IMR-90 (cell line): ENCODE measurements around the gene TTLL12. TPM values are rescaled to one million over a fixed set of nuclear protein-coding genes. Genes with fewer than 3 reads are reported as not detected.

Experiments
- ATAC-seq: fragments of 200-7000 bp; cut with Tn5 transposase; 2 replicates; pipeline ENCODE4 v1.9.1; 2020; ENCODE audit warnings: low read depth, mild to moderate bottlenecking, moderate library complexity
- BruUV-seq: library from RNA; stranded (reverse); fragments of 400-500 nt; replicated peaks from 2 replicates; lab custom pipeline; 2021; lab: Mats Ljungman, UMichigan
- CTCF ChIA-PET: fragments of 300-600 bp; formaldehyde crosslinking; extraction: SDS; loops from one replicate; lab custom pipeline; 2021; ENCODE audit warnings: antibody characterized with exemption; lab: Yijun Ruan, JAX
- POLR2A ChIA-PET: fragments of 300-600 bp; sonication (Branson Sonifier 250); formaldehyde crosslinking; loops from one replicate; lab custom pipeline; 2022; ENCODE audit warnings: antibody characterized with exemption; ENCODE audit not compliant: unreplicated experiment; lab: Charles Lee
- DNase-seq: peaks from one replicate; pipeline ENCODE4 v3.0.0; 2013
- H2AFZ ChIP-seq: replicated peaks from 2 replicates; pipeline ENCODE3; 2013; ENCODE audit warnings: low read length, mild to moderate bottlenecking; ENCODE audit not compliant: poor library complexity
- H2AK5ac ChIP-seq: 2 replicates; pipeline ENCODE4 v1.6.1; 2013; ENCODE audit warnings: low read depth, low read length, inconsistent platforms
- H2AK9ac ChIP-seq: replicated peaks from 2 replicates; pipeline ENCODE3; 2013; ENCODE audit warnings: mild to moderate bottlenecking, low read depth, low read length, moderate library complexity; ENCODE audit not compliant: poor library complexity
- H2BK120ac ChIP-seq: 2 replicates; pipeline ENCODE4 v1.6.1; 2013; ENCODE audit warnings: low read depth, low read length, inconsistent platforms
- H2BK15ac ChIP-seq: 3 replicates; pipeline ENCODE4 v1.6.1; 2013; ENCODE audit warnings: low read depth, low read length, inconsistent platforms
- H2BK20ac ChIP-seq: 2 replicates; pipeline ENCODE4 v1.6.1; 2013; ENCODE audit warnings: low read depth, mild to moderate bottlenecking, inconsistent platforms, low read length, moderate library complexity
- H2BK5ac ChIP-seq: 2 replicates; pipeline ENCODE4 v1.6.1; 2013; ENCODE audit warnings: mild to moderate bottlenecking, low read depth, low read length, inconsistent platforms; ENCODE audit not compliant: poor library complexity, severe bottlenecking
- H3K14ac ChIP-seq: replicated peaks from 2 replicates; pipeline ENCODE4 v1.6.1; 2013; ENCODE audit warnings: low read depth, low read length, inconsistent platforms
- H3K18ac ChIP-seq: 2 replicates; pipeline ENCODE4 v1.6.1; 2013; ENCODE audit warnings: low read depth, low read length, control low read depth
- H3K23ac ChIP-seq: 2 replicates; pipeline ENCODE4 v1.6.1; 2013; ENCODE audit warnings: low read depth, low read length, inconsistent platforms
- H3K27ac ChIP-seq: 2 replicates; pipeline ENCODE4 v1.5.1; 2013; ENCODE audit warnings: mild to moderate bottlenecking, control low read depth, low read length; ENCODE audit not compliant: insufficient read depth
- H3K27me3 ChIP-seq: 2 replicates; pipeline ENCODE4 v1.6.1; 2013; ENCODE audit warnings: low read length; ENCODE audit not compliant: control insufficient read depth, insufficient read depth
- H3K36me3 ChIP-seq: 2 replicates; pipeline ENCODE4 v1.6.1; 2013; ENCODE audit warnings: low read length, mixed read lengths; ENCODE audit not compliant: control insufficient read depth, insufficient read depth
- H3K4ac ChIP-seq: 2 replicates; pipeline ENCODE4 v1.6.1; 2013; ENCODE audit warnings: low read depth, low read length, inconsistent platforms
- H3K4me1 ChIP-seq: 2 replicates; pipeline ENCODE4 v1.6.1; 2013; ENCODE audit warnings: low read length, mixed read lengths; ENCODE audit not compliant: control insufficient read depth, insufficient read depth
- H3K4me2 ChIP-seq: 2 replicates; pipeline ENCODE4 v1.6.1; 2013; ENCODE audit warnings: low read depth, mild to moderate bottlenecking, control low read depth, low read length, moderate library complexity
- H3K4me3 ChIP-seq: 2 replicates; pipeline ENCODE4 v1.5.1; 2013; ENCODE audit warnings: low read depth, mild to moderate bottlenecking, control low read depth, low read length, moderate library complexity; ENCODE audit not compliant: insufficient read depth
- H3K56ac ChIP-seq: 2 replicates; pipeline ENCODE4 v1.6.1; 2013; ENCODE audit warnings: low read length, inconsistent platforms; ENCODE audit not compliant: insufficient read depth; ENCODE audit errors: extremely low read depth
- H3K79me1 ChIP-seq, 2 experiments: 2 replicates each; pipeline ENCODE4 v1.6.1; 2013; ENCODE audit warnings: low read length in 2 of 2, inconsistent platforms in 1 of 2, low read depth in 1 of 2
- H3K9ac ChIP-seq: 2 replicates; pipeline ENCODE4 v1.6.1; 2013; ENCODE audit warnings: low read depth, low read length, control low read depth
- H3K9me1 ChIP-seq: 2 replicates; pipeline ENCODE4 v1.6.1; 2013; ENCODE audit warnings: low read length, inconsistent platforms; ENCODE audit not compliant: insufficient read depth
- H3K9me3 ChIP-seq: 2 replicates; pipeline ENCODE4 v1.6.1; 2013; ENCODE audit warnings: low read length; ENCODE audit not compliant: control insufficient read depth, insufficient read depth
- H4K20me1 ChIP-seq: 2 replicates; pipeline ENCODE4 v1.6.1; 2013; ENCODE audit warnings: low read length, inconsistent platforms; ENCODE audit not compliant: insufficient read depth
- H4K5ac ChIP-seq: 2 replicates; pipeline ENCODE4 v1.6.1; 2013; ENCODE audit warnings: mild to moderate bottlenecking, low read depth, low read length, control low read depth
- H4K8ac ChIP-seq, 2 experiments: 2 replicates each; pipeline ENCODE4 v1.6.1; 2013; ENCODE audit warnings: low read depth in 2 of 2, low read length in 2 of 2, control low read depth in 1 of 2, inconsistent platforms in 1 of 2
- H4K91ac ChIP-seq: 2 replicates; pipeline ENCODE4 v1.6.1; 2013; ENCODE audit warnings: low read depth, low read length, inconsistent platforms; ENCODE audit not compliant: insufficient read depth
- FOS ChIP-seq: fragments of 150-350 bp; IDR thresholded peaks from 2 replicates; pipeline ENCODE4 v1.6.1; 2016; ENCODE audit warnings: low read depth, low read length
- WGBS, 2 experiments: methylation state at CpG; one replicate each; pipeline versions ENCODE4 v1.1.5 to v1.1.7; 2013; ENCODE audit warnings: missing lambda C conversion rate in 2 of 2; ENCODE audit not compliant: insufficient read length in 1 of 2; ENCODE audit errors: extremely low coverage in 2 of 2; 5-methylcytosine and 5-hydroxymethylcytosine counted together
- dilution Hi-C: fragments of 300-500 bp; cut with HindIII; formaldehyde crosslinking; loops from one replicate; pipeline ENCODE4 v1.14.3; 2018; ENCODE audit warnings: low sequenced_read_pairs; ENCODE audit not compliant: unreplicated experiment
- in situ Hi-C: fragments of 300-500 bp; cut with MboI; formaldehyde crosslinking; loops from 3 replicates; pipeline ENCODE4 v1.14.3; 2019; ENCODE audit warnings: low sequenced_read_pairs, inconsistent platforms, mixed read lengths
- intact Hi-C: fragments of 100-400 bp; cut with micrococcal nuclease; formaldehyde crosslinking; loops from 2 replicates; pipeline ENCODE4 v1.10.0; 2022
- polyA plus RNA-seq, 3 experiments: library from polyadenylated mRNA; depleted of rRNA; stranded (reverse); fragments of >200 nt; gene quantifications; 2 replicates each; pipeline ENCODE4 v1.2.3, GENCODE V29; 2012; ENCODE audit warnings: low replicate concordance in 1 of 3
- total RNA-seq: library from RNA; depleted of rRNA; stranded (reverse); fragments of >200 nt; gene quantifications from 2 replicates; pipeline ENCODE4 v1.2.3, GENCODE V29; 2012

Gene TTLL12
- total and polyA plus RNA-seq, 2 of the 4 experiments (the other 2 are of a cell fraction) = 20.9 to 30.1 TPM

DNA sequence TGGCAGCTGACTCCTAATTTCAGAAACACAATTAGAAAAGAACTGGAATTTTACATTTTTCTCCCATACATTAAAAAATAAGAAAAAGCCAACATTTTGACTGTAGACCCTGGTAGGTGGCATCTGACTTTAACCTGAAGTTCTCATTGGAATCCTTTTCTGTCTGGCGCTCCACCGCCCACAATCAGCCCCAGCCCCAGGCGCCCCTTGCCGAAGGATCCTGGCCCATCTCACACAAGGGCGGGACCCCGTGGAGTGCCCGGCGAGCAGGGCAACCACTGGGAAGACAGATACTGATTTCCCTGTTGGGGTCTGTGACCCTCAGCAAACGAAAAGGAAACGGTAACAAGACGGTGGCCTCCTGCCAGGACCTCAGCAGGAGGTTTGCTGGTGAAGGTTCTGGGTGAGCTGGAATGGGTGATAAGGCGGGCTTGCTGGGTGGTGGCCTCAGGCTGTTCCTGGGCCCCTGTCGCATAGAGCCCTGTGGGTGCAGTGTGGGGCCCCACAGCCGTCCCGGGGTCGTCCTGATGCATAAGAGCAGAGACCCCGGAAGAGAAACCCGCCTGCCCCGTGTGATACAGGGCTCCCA lies 19.8 kb downstream of the TTLL12 start:
- Histone ChIP-seq H3K4me2 (no peak overlapping the region), H3K4me1 (no peaks in the 10 kb centered on the region), H2BK120ac (no peak overlapping the region), H3K36me3 (peaks cover 35% of the 10 kb centered on the region), H3K9me3 (no peaks in the 10 kb centered on the region), H4K91ac (no peak overlapping the region), H3K9me1 (peaks cover 4% of the 10 kb centered on the region; the same call in 1 of the 2 replicates), H2BK15ac (no peak overlapping the region), H3K18ac (no peak overlapping the region), H2BK20ac (no peak overlapping the region), H2AK5ac (no peak overlapping the region), H3K14ac (no peak overlapping the region), H3K9ac (no peak overlapping the region), H3K4me3 (no peak overlapping the region), H2BK5ac (no peak overlapping the region), H3K79me1 (peaks cover 0 to 5% of the 10 kb centered on the region in 2 experiments; a peak in 1 of 4 replicates), H4K20me1 (peaks cover 4% of the 10 kb centered on the region), H3K27ac (no peak overlapping the region), H4K8ac (no peak overlapping the region), H4K5ac (no peak overlapping the region), H3K23ac (no peak overlapping the region), H2AFZ (no peak overlapping the region), H3K27me3 (no peaks in the 10 kb centered on the region), H3K56ac (no peak overlapping the region), H3K4ac (no peak overlapping the region), H2AK9ac (no peak overlapping the region)
- dilution Hi-C loops = no loop called here
- no peak for TF ChIP-seq FOS
- ATAC-seq (no peak), DNase-seq (no peak)
- intact Hi-C loops = no loop called here
- CTCF ChIA-PET = no interaction called here
- BruUV-seq = no TSS peak
- in situ Hi-C loops = no loop called here
- WGBS, 2 experiments = 86% methylated on average over 8 of the region's 19 CpGs; no CpG with 5 or more reads in 1 of the 2 experiments
- POLR2A ChIA-PET = no interaction called here
